GM19025 (cell line): ENCODE data around the gene USB1.

Experiments used
- ATAC-seq: cut with Tn5 transposase; IDR thresholded peaks from one replicate; pipeline ENCODE4 v1.9.1; 2021; ENCODE audit warnings: mild to moderate bottlenecking, low read depth, moderate library complexity; ENCODE audit not compliant: unreplicated experiment

Gene USB1

DNA sequence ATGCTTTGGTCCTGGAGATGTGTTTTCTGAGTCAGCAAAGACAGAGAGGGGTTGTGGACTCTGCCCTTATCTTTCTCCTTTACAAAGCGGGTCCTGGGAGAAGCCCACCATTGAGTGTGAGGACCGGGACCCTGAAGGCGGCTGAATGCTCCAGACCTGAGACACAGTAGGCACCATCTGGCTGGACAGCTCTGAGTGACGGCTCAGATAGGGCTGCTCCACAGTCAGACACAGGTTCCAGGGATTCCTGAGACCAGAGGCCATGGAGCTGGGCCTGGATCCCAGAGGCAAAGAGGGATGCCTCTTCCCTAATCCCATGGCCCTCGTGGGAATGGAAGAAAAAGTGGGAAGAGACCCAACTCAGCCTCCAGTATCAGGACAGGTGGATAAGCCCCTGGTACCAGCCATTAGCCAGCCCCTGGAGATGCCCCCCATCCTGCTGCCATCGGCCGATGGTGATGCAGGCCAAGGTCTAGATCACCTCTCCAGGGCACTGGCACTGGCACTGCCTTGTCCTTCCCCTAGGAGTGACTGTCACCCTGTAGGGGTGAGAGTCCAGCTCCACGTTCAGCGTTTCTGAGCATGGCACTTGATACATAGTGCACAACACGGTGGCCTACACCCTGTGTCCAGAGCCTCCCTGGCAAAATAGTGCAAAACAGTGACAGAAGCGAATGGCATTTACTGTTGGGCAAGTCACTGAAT is 29.1 kb downstream of the USB1 start:
- no peak for ATAC-seq

GRCh38 chr16:58031016-58031800 is 30.0 kb downstream of the USB1 start:
- ATAC-seq: no peak

- ATAC-seq: no peak
These were observed 31.6 kb downstream of the USB1 start for GRCh38 chr16:58032710-58033293.

DNA sequence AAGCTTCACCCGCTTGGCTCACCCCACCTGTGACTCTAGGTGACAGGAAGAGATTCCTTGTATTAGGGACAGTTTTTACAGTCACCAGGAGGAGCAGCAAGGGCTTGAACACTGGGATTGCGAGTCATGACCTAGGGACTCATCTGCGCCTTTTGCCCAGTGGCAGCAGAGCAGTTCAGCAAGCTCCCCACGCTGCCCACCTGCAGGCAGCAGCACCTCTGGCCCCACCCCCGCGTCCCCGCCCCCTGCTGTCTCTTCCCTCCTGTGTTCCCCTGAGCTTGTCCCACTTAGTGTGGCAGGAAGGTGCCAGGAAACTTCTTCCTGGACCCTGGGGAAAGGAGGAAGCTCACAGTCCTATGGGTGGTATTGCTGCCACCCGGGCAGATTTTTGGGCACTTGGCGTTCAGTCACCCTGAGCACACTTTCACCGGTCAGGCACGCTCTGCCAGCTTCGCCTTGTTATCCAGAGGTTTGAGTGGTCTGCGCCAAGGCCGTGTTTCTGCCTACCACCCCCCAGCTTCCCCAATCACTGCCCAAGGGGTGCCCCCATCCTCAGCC is 33.0 kb downstream of the USB1 start:
- ATAC-seq: no peak

GRCh38 chr16:58034774-58035173 is 33.6 kb downstream of the USB1 start:
- ATAC-seq: no peak

DNA sequence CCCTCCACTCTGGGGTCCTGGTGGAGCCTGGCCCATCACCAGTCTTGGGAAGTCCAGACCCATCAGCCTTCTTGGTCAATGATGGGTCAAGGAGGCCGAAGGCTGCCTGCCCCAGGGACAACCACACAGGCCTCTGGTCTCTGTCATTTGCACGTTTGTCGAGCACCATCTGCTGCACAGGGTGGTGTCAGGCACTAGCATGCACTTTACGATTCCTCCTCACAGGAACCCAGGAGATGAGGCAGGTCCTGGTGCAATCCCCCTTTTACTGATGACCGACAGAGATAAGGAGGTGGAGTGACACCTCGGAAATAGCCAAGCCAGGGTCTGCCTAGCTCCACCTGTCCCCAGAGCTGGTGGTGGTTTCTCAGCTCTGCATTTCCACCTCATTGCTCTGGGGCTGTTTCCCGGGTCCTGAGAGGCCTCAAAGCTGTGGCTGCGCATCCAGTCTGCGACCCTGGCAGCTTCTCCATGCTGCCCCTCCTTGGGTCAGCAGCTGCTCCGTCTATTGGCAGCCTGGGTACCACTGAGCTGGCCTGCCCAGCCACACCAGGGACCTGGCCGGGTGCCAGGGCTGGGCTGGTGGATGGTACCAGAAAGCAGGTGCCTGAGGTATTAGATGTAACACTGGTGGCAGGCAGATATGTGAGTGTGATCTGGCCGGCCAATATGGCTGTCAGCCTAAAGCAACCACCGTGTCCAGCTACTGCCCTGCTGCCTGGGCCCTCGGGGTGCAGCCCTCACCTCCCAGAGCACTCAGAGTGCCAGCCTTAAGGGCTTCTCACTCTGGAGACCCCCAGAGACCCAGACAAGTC is 34.4 kb downstream of the USB1 start:
- no peak for ATAC-seq

DNA sequence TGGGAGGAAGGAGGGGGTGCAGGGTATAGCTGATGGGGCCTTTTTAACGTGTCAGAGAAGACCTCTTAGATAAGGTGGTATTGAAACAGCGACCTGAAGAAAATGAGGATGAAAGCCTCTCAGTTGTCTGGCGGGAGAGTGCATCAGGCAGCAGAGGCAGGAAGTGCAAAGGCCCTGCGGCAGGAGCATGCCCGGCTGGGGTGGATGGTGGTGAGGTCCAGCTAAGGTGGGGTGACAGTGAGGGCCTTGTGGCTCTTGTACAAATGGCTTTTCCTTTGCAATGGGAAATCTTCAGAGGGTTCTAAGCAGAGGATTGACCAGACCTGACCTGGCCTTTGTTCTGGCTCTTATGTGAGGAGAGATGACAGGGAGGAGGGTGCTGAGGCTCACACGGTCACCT is 35.7 kb downstream of the USB1 start:
- no peak for ATAC-seq

DNA sequence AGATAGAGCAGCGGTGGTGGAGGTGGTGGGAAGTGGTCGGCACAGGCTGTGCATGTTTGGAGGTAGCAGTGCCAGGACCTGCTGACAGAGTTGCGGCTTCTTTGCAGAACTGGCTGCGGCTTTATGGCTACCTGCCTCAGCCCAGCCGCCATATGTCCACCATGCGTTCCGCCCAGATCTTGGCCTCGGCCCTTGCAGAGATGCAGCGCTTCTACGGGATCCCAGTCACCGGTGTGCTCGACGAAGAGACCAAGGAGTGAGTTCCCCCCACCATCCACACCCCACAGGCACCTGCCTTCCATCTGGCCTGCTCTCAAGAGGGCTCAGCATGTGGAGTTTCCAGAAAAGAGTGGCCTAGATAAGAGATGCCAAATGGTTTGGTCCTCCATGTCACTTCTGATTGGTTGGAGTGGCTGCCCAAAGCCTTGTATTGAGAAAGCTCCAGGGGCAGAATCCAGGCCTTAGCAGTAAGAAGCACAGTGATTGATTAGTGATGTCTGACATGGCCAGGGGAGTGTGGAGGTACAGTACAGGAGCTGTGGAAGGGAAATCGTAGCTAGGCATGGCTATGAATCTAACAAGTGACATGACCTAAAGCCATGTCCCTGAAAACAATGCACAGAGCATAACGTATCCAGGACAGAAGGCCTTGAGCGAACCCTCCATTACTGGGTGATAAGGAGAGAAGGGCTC is 36.3 kb downstream of the USB1 start:
- no peak for ATAC-seq

GRCh38 chr16:58038219-58038641 is 37.0 kb downstream of the USB1 start:
- ATAC-seq: no peak

DNA sequence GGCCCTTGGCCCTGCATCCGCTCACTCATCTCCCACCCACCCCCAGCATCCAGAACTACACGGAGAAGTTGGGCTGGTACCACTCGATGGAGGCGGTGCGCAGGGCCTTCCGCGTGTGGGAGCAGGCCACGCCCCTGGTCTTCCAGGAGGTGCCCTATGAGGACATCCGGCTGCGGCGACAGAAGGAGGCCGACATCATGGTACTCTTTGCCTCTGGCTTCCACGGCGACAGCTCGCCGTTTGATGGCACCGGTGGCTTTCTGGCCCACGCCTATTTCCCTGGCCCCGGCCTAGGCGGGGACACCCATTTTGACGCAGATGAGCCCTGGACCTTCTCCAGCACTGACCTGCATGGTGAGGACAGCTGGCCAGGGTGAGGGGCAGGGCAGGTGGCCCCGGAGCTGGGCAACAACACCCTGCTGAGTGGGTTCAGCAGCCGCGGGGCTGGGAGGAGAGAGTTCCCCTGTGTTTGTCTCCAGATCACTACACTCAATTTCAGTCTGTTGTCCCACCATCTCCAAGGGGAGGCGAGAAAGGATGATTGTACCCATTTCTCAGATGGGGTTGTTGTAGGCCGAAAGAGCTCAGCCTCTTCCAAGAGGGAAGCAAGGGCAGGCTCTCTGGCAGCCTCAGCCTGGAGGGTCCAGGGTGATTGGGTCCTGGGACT is 38.8 kb downstream of the USB1 start:
- ATAC-seq: no peak

- no peak for ATAC-seq
These were observed 39.3 kb downstream of the USB1 start for GRCh38 chr16:58040496-58040846.

DNA sequence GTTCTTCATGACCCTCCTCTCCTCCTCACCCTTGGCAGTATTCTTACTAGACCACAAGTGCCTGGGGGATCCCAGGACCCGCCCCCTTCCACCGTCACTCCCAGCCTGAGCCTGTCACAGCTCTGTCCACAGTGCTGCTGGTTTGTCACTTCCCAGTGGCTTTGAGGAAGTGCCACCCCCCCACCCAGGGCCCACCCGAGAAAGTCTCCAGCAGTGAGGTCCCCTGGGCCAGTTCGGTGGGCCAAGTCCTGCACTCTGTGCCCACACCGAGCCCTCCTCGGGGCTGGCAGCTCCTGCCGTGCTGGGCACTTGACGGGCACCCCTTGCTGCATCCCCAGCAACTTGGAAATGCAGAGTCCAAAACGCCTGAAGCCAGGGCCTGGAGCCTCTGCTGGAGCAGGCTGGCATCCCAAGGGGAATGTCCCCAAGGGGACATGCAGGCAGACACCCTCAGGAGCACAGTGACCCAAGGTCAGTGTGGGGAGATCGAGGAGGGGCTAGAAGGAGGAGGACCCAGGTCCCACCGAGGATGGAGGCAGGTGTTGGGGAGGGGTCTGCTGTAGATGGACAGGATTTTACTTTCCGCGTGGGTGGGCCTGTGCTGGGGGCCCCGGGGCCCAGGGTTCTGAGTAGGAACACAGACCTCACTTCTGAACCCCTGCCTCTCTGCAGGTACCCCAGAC is 39.9 kb downstream of the USB1 start:
- no peak for ATAC-seq

DNA sequence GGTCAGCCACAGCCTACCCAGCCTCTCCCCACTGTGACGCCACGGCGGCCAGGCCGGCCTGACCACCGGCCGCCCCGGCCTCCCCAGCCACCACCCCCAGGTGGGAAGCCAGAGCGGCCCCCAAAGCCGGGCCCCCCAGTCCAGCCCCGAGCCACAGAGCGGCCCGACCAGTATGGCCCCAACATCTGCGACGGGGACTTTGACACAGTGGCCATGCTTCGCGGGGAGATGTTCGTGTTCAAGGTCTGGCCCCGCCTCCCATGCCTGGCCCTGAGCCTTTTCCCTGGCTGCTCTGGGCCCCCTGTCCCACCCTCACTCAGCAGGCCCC is 40.4 kb downstream of the USB1 start:
- ATAC-seq: no peak

DNA sequence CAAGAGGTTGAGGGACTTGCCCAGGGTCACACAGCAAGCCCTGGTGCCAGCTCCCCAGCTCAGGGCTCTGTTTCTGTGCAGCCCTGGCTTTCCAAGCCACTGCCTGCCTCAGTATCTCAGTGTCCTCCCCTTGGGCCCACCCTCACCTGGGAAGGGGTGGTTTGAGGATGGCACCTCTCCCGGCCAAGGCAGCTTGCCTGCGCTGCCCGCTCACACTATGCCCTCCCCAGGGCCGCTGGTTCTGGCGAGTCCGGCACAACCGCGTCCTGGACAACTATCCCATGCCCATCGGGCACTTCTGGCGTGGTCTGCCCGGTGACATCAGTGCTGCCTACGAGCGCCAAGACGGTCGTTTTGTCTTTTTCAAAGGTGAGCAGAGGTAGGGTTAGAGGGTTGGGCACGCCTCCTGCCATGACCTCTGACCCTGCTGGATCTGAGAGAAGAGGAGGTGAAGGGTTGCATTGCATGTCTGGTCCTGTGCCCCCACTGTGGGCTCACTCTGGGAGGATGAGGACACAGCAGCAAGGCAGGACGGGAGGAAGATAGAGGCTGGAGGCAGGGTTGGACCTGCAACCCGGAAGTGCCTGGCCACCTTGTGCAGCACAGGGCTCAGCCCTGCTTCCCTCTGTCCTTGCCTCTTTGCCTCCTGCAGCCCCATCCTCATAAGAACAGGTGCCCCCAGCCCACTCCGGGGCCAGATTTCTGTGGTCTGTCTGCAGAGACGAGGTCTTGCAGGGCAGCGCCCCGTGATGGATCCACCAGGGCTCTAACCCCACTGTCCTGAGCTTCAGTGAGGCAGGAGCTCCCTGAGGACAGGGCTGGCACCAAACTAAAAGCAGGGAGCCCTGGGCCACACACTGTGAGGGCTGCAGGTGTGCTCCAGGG is 41.0 kb downstream of the USB1 start:
- no peak for ATAC-seq

- ATAC-seq: no peak
These were observed 41.8 kb downstream of the USB1 start for GRCh38 chr16:58042886-58043515.

GRCh38 chr16:58043571-58044155 is 42.5 kb downstream of the USB1 start:
- ATAC-seq: no peak

- ATAC-seq: no peak
These were observed 43.2 kb downstream of the USB1 start for GRCh38 chr16:58044266-58045019.
